ENCODE data around the gene MFSD1.

Gene MFSD1
- 276 to 642 (median 463) reads per million in 17 experiments for total RNA-seq

- DNase-seq, result peak; percentile 98 to 99 (median 99)
These were observed at the start of gene MFSD1 for GRCh38 chr3:158801696-158802408. TSS of gene MFSD1 (plus strand) at chr3:158802054. CDS start at chr3:158802153, 99 bp downstream.

- DNase-seq, result peak in 3 of 4 experiments; percentile 44 to 46 (median 45)
These were observed 48.0 kb upstream of the MFSD1 start for GRCh38 chr3:158753854-158754253.

GRCh38 chr3:158755421-158755820 is 46.4 kb upstream of the MFSD1 start:
- no peak for DNase-seq

- DNase-seq, result no peak
These were observed 40.5 kb upstream of the MFSD1 start for GRCh38 chr3:158761350-158761749.

- no peak for DNase-seq
These were observed 39.2 kb upstream of the MFSD1 start for GRCh38 chr3:158762701-158763100.

GRCh38 chr3:158763421-158763820 is 38.4 kb upstream of the MFSD1 start:
- DNase-seq, result no peak

- DNase-seq, result no peak
These were observed 36.2 kb upstream of the MFSD1 start for GRCh38 chr3:158765518-158766205.

- DNase-seq, result no peak
These were observed 35.5 kb upstream of the MFSD1 start for GRCh38 chr3:158766364-158766763.

- DNase-seq, result peak in 1 of 4 experiments; percentile 47
These were observed 33.5 kb upstream of the MFSD1 start for GRCh38 chr3:158768361-158768787.

- DNase-seq, result no peak
These were observed 32.8 kb upstream of the MFSD1 start for GRCh38 chr3:158768881-158769543.

GRCh38 chr3:158769549-158769948 is 32.3 kb upstream of the MFSD1 start:
- no peak for DNase-seq

GRCh38 chr3:158769952-158770740 is 31.7 kb upstream of the MFSD1 start:
- DNase-seq, result no peak

GRCh38 chr3:158770741-158771350 is 31.0 kb upstream of the MFSD1 start:
- DNase-seq, result no peak

- no peak for DNase-seq
These were observed 30.3 kb upstream of the MFSD1 start for GRCh38 chr3:158771577-158771976.

- no peak for DNase-seq
These were observed 29.9 kb upstream of the MFSD1 start for GRCh38 chr3:158771982-158772381.

- no peak for DNase-seq
These were observed 28.7 kb upstream of the MFSD1 start for GRCh38 chr3:158773166-158773565.

GRCh38 chr3:158773845-158774830 is 27.7 kb upstream of the MFSD1 start:
- no peak for DNase-seq

GRCh38 chr3:158774965-158775364 is 26.9 kb upstream of the MFSD1 start:
- peak in 3 of 4 experiments; percentile 17 to 38 (median 31) for DNase-seq

GRCh38 chr3:158775426-158776410 is 26.1 kb upstream of the MFSD1 start:
- DNase-seq, result peak in 3 of 4 experiments; percentile 30 to 36 (median 33)

- no peak for DNase-seq
These were observed 25.3 kb upstream of the MFSD1 start for GRCh38 chr3:158776531-158776930.
